NCI-H526 (cell line): ENCODE results near the gene POLR2F.
"Not testable (repeated sequence)": the region's sequence is repeated elsewhere in the genome, so short reads cannot be mapped to it uniquely, and the experiment has no call there.

Source experiments
- DNase-seq, 2 experiments: peaks; one replicate each; lab custom pipeline; 2025; lab: John Stamatoyannopoulos, UW

Gene POLR2F

GRCh38 chr22:37953062-37953436 is 450 bp upstream of the POLR2F start:
- DNase-seq = no peak

- DNase-seq = no peak
Observed at GRCh38 chr22:37954686-37955085, 1.2 kb downstream of the POLR2F start.

- not testable (repeated sequence) for DNase-seq
Observed at GRCh38 chr22:37955825-37956397, 2.4 kb downstream of the POLR2F start.

- DNase-seq = no peak
Observed at GRCh38 chr22:37957232-37957631, 3.7 kb downstream of the POLR2F start.

- DNase-seq = no peak
Observed at GRCh38 chr22:37959231-37959825, 5.8 kb downstream of the POLR2F start.

- DNase-seq = no peak
Observed at GRCh38 chr22:37961062-37961461, 7.6 kb downstream of the POLR2F start.

- DNase-seq = no peak
Observed at GRCh38 chr22:37965940-37966664, 12.6 kb downstream of the POLR2F start.

- DNase-seq = no peak
Observed at GRCh38 chr22:37967147-37967546, 13.6 kb downstream of the POLR2F start.

GRCh38 chr22:37967637-37968451 is 14.3 kb downstream of the POLR2F start:
- no peak for DNase-seq

- no peak for DNase-seq
Observed at GRCh38 chr22:37968452-37969251, 15.2 kb downstream of the POLR2F start.

GRCh38 chr22:37970864-37971263 is 17.4 kb downstream of the POLR2F start:
- no peak for DNase-seq

- no peak for DNase-seq
Observed at GRCh38 chr22:37971475-37972434, 18.3 kb downstream of the POLR2F start.

GRCh38 chr22:37972527-37972926 is 19.0 kb downstream of the POLR2F start:
- DNase-seq = no peak

GRCh38 chr22:37973271-37974170 is 20.0 kb downstream of the POLR2F start:
- DNase-seq = no peak

GRCh38 chr22:37975153-37975552 is 21.7 kb downstream of the POLR2F start:
- no peak for DNase-seq

GRCh38 chr22:37976022-37976421 is 22.5 kb downstream of the POLR2F start:
- not testable (repeated sequence) for DNase-seq

- DNase-seq = no peak
Observed at GRCh38 chr22:37976547-37976946, 23.0 kb downstream of the POLR2F start.

- DNase-seq = no peak
Observed at GRCh38 chr22:37979782-37980181, 26.3 kb downstream of the POLR2F start.

GRCh38 chr22:37981282-37982011 is 27.9 kb downstream of the POLR2F start:
- no peak for DNase-seq
